ENCODE data around the gene SLC4A4.

Gene SLC4A4

DNA sequence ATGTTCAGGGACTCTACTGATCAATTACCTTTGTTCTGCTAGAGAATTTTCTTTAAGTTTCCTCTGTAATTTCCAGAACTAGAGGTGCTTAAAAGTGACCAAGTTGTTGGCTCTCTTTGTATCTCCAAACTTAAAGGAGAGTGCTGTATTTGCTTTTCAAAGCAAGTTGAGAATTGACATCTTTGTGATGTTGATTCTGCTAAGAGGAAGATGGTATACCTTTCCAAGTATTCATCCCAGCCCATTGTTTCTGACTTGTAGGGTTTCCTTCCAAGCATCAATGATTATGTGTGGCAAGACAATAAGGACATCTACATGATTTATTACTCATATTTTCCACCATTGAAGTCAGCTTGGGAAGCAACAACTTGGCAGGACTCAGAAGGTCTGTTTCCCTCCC is 254.5 kb downstream of the SLC4A4 start:
- H3K9me3 ChIP-seq (ENCODE audit: severe bottlenecking): no peaks in the 10 kb centered on the region
- H3K27me3 ChIP-seq (ENCODE audit: insufficient read depth, low read depth, severe bottlenecking): no peaks in the 10 kb centered on the region
- H3K27ac ChIP-seq: no peak overlapping the region
- H3K4me3 ChIP-seq (ENCODE audit: low read depth, low read length): no peak overlapping the region
- DNase-seq: no peak
- TF ChIP-seq, protein P1, sequence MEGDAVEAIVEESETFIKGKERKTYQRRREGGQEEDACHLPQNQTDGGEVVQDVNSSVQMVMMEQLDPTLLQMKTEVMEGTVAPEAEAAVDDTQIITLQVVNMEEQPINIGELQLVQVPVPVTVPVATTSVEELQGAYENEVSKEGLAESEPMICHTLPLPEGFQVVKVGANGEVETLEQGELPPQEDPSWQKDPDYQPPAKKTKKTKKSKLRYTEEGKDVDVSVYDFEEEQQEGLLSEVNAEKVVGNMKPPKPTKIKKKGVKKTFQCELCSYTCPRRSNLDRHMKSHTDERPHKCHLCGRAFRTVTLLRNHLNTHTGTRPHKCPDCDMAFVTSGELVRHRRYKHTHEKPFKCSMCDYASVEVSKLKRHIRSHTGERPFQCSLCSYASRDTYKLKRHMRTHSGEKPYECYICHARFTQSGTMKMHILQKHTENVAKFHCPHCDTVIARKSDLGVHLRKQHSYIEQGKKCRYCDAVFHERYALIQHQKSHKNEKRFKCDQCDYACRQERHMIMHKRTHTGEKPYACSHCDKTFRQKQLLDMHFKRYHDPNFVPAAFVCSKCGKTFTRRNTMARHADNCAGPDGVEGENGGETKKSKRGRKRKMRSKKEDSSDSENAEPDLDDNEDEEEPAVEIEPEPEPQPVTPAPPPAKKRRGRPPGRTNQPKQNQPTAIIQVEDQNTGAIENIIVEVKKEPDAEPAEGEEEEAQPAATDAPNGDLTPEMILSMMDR (IDR thresholded peaks at IDR 0.05; ENCODE audit: low read depth, low read length): no peak
- H3K36me3 ChIP-seq: no peaks in the 10 kb centered on the region

DNA sequence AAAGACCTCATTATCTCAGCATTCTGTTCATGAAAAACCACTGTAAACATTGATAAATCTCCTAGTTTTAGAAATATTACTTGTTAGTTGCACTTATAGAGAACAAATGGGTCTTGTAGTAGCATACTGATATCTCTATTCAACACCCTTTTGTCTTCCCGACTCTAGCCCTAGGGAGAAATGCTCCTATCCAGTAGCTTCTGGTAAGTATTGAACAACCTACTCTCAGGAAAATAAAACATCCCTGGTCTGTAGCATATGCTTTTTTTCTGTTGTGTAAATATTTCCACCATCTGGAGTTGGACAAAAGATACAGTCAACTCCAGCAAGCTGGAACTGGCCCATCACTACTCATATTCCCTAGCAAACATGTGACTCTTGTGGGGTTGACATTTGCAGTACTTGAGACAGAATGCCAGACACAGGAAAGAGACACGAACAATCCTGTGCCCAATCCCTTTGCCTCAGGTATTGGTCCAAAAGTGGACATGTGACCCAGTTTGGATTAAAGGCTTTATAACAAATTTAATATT is 256.8 kb downstream of the SLC4A4 start:
- TF ChIP-seq, protein P1 (IDR thresholded peaks at IDR 0.05; ENCODE audit: low read depth, low read length): no peak
- Histone ChIP-seq H3K27ac (no peak overlapping the region), H3K27me3 (ENCODE audit: insufficient read depth, low read depth, severe bottlenecking) (no peaks in the 10 kb centered on the region), H3K4me3 (ENCODE audit: low read depth, low read length) (no peak overlapping the region), H3K9me3 (ENCODE audit: severe bottlenecking) (no peaks in the 10 kb centered on the region), H3K36me3 (no peaks in the 10 kb centered on the region)
- no peak for DNase-seq

DNA sequence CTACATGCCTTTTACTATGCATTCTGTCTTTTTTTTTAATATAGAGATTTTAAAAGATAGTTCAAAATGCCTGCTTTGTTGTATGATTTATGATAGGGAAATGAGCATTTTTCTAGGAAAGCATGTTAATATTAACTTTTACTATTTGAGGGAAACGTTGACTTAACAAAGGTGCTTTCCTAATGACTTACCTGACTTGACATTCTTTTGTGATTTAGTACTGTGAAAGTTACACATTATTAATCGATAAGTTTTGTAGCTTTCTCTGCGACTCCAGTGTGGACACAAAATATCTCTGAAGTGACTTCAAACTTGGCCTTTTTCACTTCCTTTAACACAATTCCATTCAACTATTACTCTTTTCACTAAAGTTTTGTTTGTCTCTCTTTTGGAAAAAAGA is 260.8 kb downstream of the SLC4A4 start:
- H3K27me3 ChIP-seq (ENCODE audit: insufficient read depth, low read depth, severe bottlenecking): no peaks in the 10 kb centered on the region
- no peak overlapping the region for H3K4me3 ChIP-seq (ENCODE audit: low read depth, low read length)
- H3K9me3 ChIP-seq (ENCODE audit: severe bottlenecking): no peaks in the 10 kb centered on the region
- H3K27ac ChIP-seq: no peak overlapping the region
- DNase-seq: no peak
- no peaks in the 10 kb centered on the region for H3K36me3 ChIP-seq
- TF ChIP-seq, protein P1 (IDR thresholded peaks at IDR 0.05; ENCODE audit: low read depth, low read length): no peak

DNA sequence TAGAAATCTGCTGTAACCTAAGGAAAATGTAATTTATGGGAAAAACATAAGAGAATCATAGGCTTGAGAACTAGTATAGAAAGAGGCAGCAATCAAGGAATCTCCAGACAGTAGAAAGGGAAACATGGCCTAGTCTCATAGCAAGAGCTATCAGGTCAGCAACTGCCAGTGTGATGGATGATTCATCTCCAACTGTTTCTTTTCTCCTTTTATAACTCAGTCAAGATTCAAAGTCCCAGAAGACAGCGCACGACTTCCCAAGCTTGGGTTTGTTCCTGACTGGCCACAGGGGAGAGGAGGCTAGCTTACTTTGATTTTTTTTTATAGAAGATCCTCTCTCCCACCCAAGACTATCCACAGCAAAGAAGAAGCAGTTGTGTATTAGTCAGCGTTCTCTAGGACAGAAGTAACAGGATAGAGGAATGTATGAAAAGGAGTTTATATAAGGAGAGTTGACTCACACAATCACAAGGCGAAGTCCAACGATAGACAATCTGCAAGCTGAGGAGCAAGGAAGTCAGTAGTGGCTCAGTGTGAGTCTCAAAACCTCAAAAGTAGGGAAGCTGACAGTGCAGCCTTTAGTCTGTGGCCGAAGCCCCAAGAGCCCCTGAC is 263.6 kb downstream of the SLC4A4 start:
- H3K27ac ChIP-seq: no peak overlapping the region
- no peaks in the 10 kb centered on the region for H3K36me3 ChIP-seq
- H3K9me3 ChIP-seq (ENCODE audit: severe bottlenecking): no peaks in the 10 kb centered on the region
- DNase-seq: no peak
- H3K4me3 ChIP-seq (ENCODE audit: low read depth, low read length): no peak overlapping the region
- TF ChIP-seq, protein P1 (IDR thresholded peaks at IDR 0.05; ENCODE audit: low read depth, low read length): no peak
- no peaks in the 10 kb centered on the region for H3K27me3 ChIP-seq (ENCODE audit: insufficient read depth, low read depth, severe bottlenecking)

DNA sequence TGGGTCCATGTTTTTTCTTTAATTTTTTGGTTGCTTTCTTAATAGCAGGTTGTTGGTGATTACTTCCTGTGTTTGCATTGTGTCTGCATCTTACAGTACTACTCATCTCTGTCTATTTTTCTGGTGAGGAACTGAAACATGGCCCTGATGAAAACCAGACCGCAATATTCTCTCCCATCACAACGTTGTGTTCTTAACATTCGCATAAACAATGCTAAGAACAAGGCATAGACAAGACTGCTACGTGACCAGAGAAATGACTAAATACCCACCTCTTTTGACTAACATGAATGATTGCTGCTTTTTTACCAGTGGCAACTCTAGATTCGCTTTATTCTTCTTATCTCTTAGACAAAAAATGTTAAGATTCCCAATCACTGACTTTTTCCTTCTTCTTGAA is 266.0 kb downstream of the SLC4A4 start:
- Histone ChIP-seq H3K9me3 (ENCODE audit: severe bottlenecking) (no peaks in the 10 kb centered on the region), H3K27me3 (ENCODE audit: insufficient read depth, low read depth, severe bottlenecking) (no peaks in the 10 kb centered on the region), H3K4me3 (ENCODE audit: low read depth, low read length) (no peak overlapping the region), H3K27ac (no peak overlapping the region), H3K36me3 (no peaks in the 10 kb centered on the region)
- TF ChIP-seq, protein P1 (IDR thresholded peaks at IDR 0.05; ENCODE audit: low read depth, low read length): no peak
- no peak for DNase-seq

DNA sequence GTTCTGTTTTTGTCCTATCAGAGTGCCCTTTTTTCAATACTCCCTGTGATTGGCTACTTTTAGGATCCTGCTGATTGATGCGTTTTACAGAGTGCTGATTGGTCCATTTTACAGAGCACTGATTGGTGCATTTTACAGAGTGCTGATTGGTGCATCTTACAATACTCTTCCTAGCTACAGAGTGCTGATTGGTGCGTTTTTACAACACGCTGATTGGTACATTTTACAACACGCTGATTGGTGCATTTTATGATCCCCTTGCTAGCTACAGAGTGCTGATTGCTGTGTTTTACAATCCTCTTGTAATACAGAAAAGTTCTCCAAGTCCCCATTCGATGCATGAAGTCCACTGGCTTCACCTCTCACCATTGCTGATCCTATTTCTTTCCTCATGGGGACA is 268.3 kb downstream of the SLC4A4 start:
- no peaks in the 10 kb centered on the region for H3K36me3 ChIP-seq
- no peak overlapping the region for H3K4me3 ChIP-seq (ENCODE audit: low read depth, low read length)
- no peaks in the 10 kb centered on the region for H3K27me3 ChIP-seq (ENCODE audit: insufficient read depth, low read depth, severe bottlenecking)
- TF ChIP-seq, protein P1 (IDR thresholded peaks at IDR 0.05; ENCODE audit: low read depth, low read length): no peak
- no peak for DNase-seq
- no peak overlapping the region for H3K27ac ChIP-seq
- no peaks in the 10 kb centered on the region for H3K9me3 ChIP-seq (ENCODE audit: severe bottlenecking)

Data from WERI-Rb-1 (cell line).